Loucy (cell line): ENCODE measurements around the gene KCNIP3.

ENCODE experiments used
- H2AFZ ChIP-seq: fragments of 200-600 bp; sonication (generic); 2 replicates; pipeline ENCODE4 v1.6.0; 2016; ENCODE audit warnings: antibody characterized with exemption, mild to moderate bottlenecking, low read length, moderate library complexity
- H3F3A ChIP-seq: fragments of 200-600 bp; 2 replicates; pipeline ENCODE4 v1.6.0; 2016; ENCODE audit warnings: antibody characterized with exemption, low read depth, mild to moderate bottlenecking
- H3K27me3 ChIP-seq: fragments of 200-600 bp; sonication (generic); 2 replicates; pipeline ENCODE4 v1.6.1; 2014; ENCODE audit warnings: low read length, mild to moderate bottlenecking; ENCODE audit not compliant: insufficient read depth, poor library complexity, severe bottlenecking
- H3K36me3 ChIP-seq: fragments of 200-600 bp; sonication (generic); 2 replicates; pipeline ENCODE4 v1.6.1; 2016; ENCODE audit warnings: low read length; ENCODE audit not compliant: insufficient read depth
- H3K4me1 ChIP-seq: fragments of 200-600 bp; sonication (generic); 2 replicates; pipeline ENCODE4 v1.5.1; 2014; ENCODE audit warnings: low read length, mild to moderate bottlenecking; ENCODE audit not compliant: insufficient read depth, poor library complexity, severe bottlenecking
- H3K4me2 ChIP-seq: fragments of 200-600 bp; sonication (generic); 2 replicates; pipeline ENCODE4 v1.6.0; 2014; ENCODE audit warnings: antibody characterized with exemption, low read length, low read depth, mild to moderate bottlenecking; ENCODE audit not compliant: poor library complexity, severe bottlenecking
- H3K4me3 ChIP-seq: fragments of 200-600 bp; sonication (generic); 2 replicates; pipeline ENCODE4 v1.5.1; 2014; ENCODE audit warnings: low read length, mild to moderate bottlenecking, mixed read lengths; ENCODE audit not compliant: poor library complexity, severe bottlenecking
- H3K79me2 ChIP-seq: fragments of 200-600 bp; sonication (generic); 2 replicates; pipeline ENCODE4 v1.6.1; 2014; ENCODE audit warnings: low read length; ENCODE audit not compliant: insufficient read depth
- H3K9ac ChIP-seq: fragments of 200-600 bp; sonication (generic); 2 replicates; pipeline ENCODE4 v1.6.0; 2014; ENCODE audit warnings: mild to moderate bottlenecking, low read depth, low read length, moderate library complexity; ENCODE audit not compliant: poor library complexity, severe bottlenecking
- H3K9me2 ChIP-seq: fragments of 200-600 bp; sonication (generic); replicated peaks from 2 replicates; pipeline ENCODE4 v1.6.1; 2016; ENCODE audit warnings: low read depth, low read length, mixed read lengths
- H3K9me3 ChIP-seq: fragments of 200-600 bp; sonication (generic); 2 replicates; pipeline ENCODE4 v1.6.1; 2014; ENCODE audit warnings: mild to moderate bottlenecking, antibody characterized with exemption, low read length, low read depth; ENCODE audit not compliant: insufficient read depth
- H4K20me1 ChIP-seq: fragments of 200-600 bp; sonication (generic); 2 replicates; pipeline ENCODE4 v1.6.0; 2014; ENCODE audit warnings: antibody characterized with exemption, low read length, mild to moderate bottlenecking; ENCODE audit not compliant: insufficient read depth, poor library complexity, severe bottlenecking
- CTCF ChIP-seq: fragments of 200-600 bp; sonication (generic); conservative IDR thresholded peaks from 2 replicates; pipeline ENCODE4 v1.5.1; 2014; ENCODE audit warnings: mild to moderate bottlenecking, antibody characterized with exemption, low read length
- EZH2phosphoT487 ChIP-seq: fragments of 200-600 bp; IDR thresholded peaks from 2 replicates; pipeline ENCODE4 v1.6.1; 2018; ENCODE audit warnings: antibody characterized with exemption, mild to moderate bottlenecking, moderate library complexity, borderline replicate concordance

Gene KCNIP3

DNA sequence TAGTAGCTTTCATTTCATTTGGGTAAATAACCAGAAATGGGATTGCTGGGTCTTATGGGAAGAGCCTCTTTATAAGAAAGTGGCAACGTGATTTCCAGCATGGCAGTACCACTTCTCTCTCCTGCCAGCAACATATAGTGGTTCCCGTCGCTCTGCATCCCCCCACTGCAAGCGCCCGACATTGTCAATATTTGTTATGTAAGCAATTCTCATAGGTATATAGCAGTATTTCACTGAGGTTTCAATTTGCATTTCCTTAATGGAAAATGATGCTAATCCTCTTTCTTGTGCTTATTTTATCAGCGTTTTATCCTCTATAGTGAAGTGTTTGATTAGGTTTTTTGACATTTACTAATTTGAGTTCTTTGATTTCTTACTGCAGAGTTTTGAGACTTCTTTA, 69.4 kb downstream of the KCNIP3 start:
- H3K4me3 ChIP-seq = no peak overlapping the region
- no peaks in the 10 kb centered on the region for H3K4me1 ChIP-seq
- no peaks in the 10 kb centered on the region for H3K9me3 ChIP-seq
- H3K9ac ChIP-seq = no peak overlapping the region
- H3K4me2 ChIP-seq = no peak overlapping the region
- H3K36me3 ChIP-seq = no peaks in the 10 kb centered on the region
- H4K20me1 ChIP-seq = no peaks in the 10 kb centered on the region
- no peaks in the 10 kb centered on the region for H3K9me2 ChIP-seq
- TF ChIP-seq EZH2phosphoT487 (no peak), CTCF (no peak)
- H2AFZ ChIP-seq = no peak overlapping the region
- H3K79me2 ChIP-seq = no peaks in the 10 kb centered on the region
- H3F3A ChIP-seq = no peaks in the 10 kb centered on the region
- no peaks in the 10 kb centered on the region for H3K27me3 ChIP-seq

DNA sequence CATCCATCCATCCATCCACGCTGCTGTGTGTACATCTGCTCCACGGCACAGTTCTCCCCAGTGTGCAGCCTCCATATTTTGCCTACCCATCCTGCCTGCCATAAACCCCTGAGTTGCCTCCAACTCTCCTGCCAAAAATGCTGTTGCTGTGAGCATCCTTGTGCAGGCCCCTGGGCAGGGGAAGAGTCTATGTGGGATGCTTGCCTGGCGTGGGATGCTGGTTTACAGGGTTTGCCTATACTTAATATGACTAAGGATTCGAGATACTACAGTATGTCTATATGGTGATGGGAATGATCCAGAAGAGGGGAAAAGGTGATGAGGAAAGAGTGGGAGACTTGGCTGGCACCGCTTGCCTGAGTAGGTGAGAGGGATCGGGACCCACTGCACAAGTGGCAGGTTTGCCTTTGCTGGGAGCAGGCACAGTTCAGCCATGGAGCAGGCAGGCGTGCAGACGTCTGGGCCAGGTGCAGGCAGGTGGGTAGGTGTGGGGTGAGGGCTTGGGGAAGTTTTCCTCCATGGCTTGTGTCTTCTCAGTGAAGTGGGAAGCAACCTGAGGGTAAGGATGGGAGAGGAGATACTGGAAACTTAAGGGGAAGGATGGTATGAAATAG, 75.2 kb downstream of the KCNIP3 start:
- Histone ChIP-seq H4K20me1 (no peaks in the 10 kb centered on the region), H3K27me3 (no peaks in the 10 kb centered on the region), H3K36me3 (no peaks in the 10 kb centered on the region), H3F3A (no peaks in the 10 kb centered on the region), H3K9me2 (no peaks in the 10 kb centered on the region), H3K9ac (no peak overlapping the region), H3K4me2 (no peak overlapping the region), H3K4me1 (no peaks in the 10 kb centered on the region), H2AFZ (no peak overlapping the region), H3K9me3 (no peaks in the 10 kb centered on the region), H3K79me2 (no peaks in the 10 kb centered on the region), H3K4me3 (no peak overlapping the region)
- TF ChIP-seq EZH2phosphoT487 = no peak
- TF ChIP-seq CTCF = no peak

- Histone ChIP-seq H3K79me2 (no peaks in the 10 kb centered on the region), H3K27me3 (no peaks in the 10 kb centered on the region), H3K36me3 (no peaks in the 10 kb centered on the region), H3K4me3 (no peak overlapping the region), H3K4me1 (no peaks in the 10 kb centered on the region), H2AFZ (no peak overlapping the region), H3K9me2 (no peaks in the 10 kb centered on the region), H3K4me2 (no peak overlapping the region), H3F3A (no peaks in the 10 kb centered on the region), H4K20me1 (no peaks in the 10 kb centered on the region), H3K9ac (no peak overlapping the region), H3K9me3 (no peaks in the 10 kb centered on the region)
- TF ChIP-seq CTCF = no peak
- TF ChIP-seq EZH2phosphoT487 = no peak
Measured at GRCh38 chr2:95372845-95373244, 75.7 kb downstream of the KCNIP3 start.
